Stimulated activated CD4-positive, alpha-beta T cell treated with anti-CD3 and anti-CD28 coated beads, Interleukin-2, amount 100 ng/mL, for 4 hours (primary cell): ENCODE measurements around the gene RGMA.
A peak's percentile ranks its signal among the peaks of the same experiment; 100 is the strongest.
"Not testable (repeated sequence)": the region's sequence is repeated elsewhere in the genome, so short reads cannot be mapped to it uniquely, and the experiment has no call there.

Experiments
- DNase-seq: peaks from one replicate; pipeline ENCODE4 v3.0.0-alpha.2; 2020; ENCODE audit warnings: low read depth

RGMA gene

GRCh38 chr15:93048426-93048721 is 40.6 kb downstream of the RGMA start:
- DNase-seq, result no peak

- DNase-seq, result no peak
Observed at GRCh38 chr15:93047621-93048425, 41.2 kb downstream of the RGMA start.

DNA sequence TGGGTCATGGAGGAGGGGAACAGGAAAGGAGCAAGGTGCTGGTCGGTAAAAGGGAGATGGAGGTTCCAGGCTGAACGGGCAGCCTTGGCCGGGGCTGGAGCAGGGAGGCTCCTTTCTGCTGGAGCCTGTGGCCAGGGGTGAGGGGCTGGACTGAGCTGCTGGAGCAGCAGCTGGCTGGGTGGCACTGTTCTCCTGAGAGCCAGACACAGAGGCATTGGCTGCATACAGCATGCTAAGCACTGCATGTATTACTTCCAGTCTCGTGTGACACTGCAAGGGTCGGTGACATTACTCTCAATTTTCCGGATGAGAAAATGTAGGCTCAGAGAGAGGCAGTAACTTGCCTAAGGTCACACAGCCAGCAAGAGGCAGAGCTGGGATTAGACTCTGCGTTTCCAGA is 42.3 kb downstream of the RGMA start:
- DNase-seq, result no peak

DNA sequence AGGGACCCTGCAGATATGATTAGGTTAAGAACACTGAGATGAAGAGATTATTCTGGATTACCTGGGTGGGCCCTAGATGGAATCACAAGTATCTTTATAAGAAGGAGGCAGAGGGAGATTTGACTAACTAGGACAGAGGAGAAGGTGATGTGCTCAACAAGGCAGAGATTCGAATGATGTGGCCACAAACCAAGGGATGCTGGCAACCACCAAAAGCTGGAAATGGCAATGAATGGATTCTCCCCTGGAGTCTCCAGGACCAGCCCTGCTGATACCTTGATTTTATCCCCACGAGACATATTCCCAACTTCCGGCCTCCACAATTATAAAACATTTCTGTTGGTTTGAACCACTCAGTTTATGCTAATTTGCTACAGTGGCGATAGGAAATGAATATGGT is 42.9 kb downstream of the RGMA start:
- no peak for DNase-seq

DNA sequence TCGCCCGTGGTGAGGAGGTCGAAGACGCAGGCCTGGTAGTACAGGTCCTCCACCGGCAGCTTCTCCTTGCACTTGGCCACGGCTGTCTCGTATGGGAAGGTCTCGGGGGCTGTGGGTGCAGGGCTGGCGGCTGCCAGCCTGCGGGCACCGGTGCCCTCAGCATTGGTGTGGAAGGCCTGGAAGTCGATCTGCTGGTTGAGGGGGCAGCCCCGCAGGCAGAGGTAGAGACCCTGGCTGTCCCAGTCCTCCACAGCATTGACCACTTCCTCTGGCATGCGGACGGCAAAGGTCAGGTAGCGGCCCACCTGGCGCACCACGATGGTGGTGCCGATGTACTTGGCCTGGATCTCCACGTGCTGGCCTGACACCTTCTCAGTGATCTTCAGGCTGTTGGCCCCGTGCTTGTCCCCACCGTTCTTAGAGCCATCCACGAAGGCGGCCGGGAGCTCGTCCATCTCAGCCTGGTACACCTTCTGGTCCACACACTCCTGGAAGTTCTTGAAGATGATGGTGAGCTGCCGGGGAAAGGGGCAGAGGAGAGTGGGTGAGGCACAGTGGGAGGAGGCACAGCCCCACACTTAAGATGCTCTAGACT is 43.7 kb downstream of the RGMA start:
- no peak for DNase-seq

DNA sequence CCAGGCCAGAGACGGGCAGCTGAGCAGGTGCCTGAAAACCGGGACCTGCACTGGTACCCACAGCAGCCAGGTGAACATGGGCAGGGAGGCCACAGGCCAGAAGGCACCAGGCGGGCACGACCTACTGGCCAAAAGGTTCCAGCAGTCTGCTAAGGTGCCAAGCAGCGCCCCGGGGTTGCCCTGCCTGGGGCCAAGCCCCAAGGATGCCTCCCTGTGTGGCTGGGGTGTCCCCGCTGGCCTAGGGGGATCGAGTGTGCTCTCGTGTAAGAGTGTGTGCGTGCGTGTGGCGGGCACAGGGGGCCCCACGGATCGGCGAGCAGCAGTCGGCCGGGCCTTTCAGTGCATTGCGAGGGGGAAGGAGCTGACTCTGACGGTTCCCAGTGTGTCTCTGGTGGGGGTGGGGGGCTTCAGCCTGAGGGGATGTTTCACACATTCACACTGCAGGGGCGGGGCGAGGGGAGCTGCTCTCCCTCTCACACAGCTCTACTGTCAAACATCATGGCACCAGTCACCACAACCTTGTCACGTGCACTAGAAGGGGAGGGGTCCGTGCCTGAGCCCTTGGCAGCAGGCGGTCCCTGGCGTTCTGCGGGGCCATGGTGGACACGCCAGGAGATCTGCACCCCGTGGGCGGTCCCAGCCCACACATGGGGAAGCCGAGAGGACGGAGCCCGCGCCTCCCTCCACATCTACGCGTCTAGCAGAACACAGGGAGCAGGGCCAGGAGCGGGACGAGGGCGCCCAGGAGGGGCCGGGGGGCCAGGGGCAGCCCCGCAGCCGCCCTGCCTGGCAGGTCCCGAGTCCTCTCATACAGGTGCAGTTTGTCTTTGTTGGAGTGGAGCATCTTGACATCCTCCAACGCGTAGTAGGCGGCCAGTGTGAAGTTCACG is 44.5 kb downstream of the RGMA start:
- no peak for DNase-seq

DNA sequence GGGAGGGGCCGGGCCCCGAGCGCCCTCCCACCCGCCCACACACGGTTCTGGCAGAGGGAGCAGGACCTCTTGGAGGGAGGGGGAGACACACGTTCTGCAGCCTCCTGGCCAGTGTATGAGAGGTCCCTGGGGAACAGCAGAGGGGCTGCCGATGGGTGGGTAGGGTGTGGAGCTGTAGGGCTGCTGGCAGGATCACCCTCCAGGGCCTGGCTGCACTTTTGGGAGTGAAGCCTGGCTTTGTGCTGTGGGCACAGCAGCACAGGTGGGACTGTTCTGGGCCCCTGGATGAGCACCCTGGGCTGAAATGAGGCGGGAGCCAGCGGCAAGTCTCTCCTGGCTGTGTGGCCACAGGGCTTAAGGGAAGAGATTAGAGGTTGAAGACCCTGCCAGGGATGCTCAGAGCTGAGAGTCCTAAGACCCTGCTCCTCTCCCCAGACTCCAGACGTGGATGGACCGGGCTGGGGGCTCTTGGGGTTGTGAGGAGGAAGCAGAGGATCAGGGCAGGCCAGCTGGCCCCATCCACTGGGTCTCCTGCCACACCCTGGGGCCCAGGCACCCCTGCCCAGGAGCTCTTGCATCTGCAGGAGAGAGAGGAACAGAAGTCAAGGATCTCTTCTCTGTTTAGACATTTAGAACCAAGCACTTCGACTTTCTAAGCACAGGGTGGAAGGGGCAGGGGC is 45.2 kb downstream of the RGMA start:
- DNase-seq, result no peak

GRCh38 chr15:93042691-93043378 is 46.2 kb downstream of the RGMA start:
- DNase-seq, result no peak

DNA sequence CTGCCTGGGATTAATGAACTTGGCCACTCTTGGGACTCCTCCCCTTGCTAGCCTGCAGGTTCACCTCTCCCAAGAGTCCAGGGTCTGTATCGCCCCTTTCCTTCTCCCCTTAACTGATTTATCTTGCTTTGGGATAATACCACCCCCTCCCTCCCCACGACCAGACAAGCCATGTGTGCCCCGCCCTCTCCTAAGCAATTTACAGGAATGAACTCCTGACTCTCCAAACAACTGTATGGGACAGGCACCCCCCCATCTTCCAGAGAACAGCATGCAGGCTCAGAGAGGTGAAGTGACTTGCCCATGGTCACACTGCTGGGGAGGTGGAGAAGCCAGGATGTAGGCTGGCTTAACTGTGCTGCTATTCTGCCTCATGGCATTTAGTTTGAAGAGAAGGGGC is 46.8 kb downstream of the RGMA start:
- no peak for DNase-seq

- DNase-seq, result no peak
Observed at GRCh38 chr15:93041159-93041547, 47.9 kb downstream of the RGMA start.

DNA sequence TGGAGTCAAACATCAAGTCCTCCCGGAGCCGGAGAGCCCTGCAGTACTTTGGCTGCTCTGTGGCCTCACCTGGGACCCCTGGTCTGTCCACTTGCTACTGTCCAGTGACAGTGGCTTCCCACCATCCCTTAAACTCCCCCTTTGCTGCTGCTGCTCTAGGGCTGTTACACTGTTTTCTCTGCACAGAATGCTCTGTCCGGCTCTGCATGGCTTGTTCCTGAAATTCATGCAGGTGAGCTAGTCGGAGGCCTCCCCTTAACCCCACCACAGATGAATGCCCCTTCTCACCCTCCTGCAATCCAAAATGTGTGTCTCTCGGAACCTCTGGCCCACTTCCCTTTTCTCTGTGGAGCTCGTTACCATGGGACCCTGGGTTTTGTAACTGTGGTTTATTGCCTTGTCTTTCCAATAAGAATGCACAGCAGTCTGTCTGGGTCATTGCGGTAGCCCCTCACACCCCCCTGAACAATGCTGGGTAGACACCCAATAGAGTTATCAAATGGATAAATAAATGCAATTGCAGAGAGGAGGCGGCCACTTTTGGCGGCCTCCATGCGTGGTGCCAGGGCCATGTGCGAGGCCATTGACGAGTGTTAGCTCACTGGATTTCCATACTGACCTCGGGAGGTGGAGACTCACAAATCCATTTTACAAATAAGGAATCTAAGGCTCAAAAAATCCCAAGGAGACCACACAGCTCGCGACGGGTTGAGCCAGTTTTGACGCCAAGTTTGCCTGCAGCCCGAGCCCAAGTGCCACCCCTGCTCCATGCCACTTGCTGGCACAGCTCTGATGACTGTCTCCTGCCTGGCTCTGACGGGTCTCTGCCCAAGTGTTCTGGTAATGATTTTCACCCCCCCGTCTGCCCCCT is 48.5 kb downstream of the RGMA start:
- DNase-seq, result no peak

- DNase-seq, result not testable (repeated sequence)
Observed at GRCh38 chr15:93039562-93040287, 49.3 kb downstream of the RGMA start.

DNA sequence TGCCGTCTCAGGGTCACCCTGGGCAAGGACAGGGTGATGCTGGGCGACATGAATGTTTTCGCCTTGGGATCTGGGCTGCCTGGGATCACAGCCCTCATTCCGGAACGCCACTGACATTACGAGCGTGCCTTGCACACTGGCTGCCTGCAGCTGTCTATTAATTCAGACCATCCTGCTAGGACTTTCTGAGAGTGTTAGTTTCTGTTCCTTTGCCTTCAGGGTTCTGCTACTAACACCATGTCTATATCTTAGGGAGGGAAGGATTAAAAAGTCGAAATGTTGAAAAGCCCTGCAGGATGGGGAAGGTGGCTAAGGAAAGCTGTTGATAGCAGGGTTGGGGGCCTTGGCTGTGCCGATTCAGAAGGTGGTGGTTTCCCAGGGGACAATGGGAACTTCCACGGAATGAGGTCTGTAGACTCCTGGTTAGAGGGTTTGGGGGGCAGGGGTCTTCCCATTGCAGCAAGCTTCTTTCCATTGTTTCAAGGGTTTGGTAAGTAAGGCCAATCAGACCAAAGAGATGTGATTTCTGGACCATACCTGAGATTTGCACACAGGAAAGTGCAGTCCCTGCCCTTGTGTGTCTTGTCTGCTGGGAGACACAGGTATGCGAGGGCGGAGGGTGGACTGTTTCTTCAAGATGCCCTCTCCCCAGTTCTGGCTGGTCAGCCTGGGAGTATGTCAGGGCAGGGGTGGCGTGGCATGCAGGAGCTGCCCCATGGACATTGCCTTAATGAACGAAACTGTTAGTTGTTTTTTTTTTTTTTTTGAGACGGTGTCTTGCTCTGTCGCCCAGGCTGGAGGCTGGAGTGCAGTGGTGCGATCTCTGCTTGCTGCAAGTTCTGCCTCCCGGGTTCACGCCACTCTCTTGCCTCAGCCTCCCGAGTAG is 50.9 kb downstream of the RGMA start:
- DNase-seq, result no peak

DNA sequence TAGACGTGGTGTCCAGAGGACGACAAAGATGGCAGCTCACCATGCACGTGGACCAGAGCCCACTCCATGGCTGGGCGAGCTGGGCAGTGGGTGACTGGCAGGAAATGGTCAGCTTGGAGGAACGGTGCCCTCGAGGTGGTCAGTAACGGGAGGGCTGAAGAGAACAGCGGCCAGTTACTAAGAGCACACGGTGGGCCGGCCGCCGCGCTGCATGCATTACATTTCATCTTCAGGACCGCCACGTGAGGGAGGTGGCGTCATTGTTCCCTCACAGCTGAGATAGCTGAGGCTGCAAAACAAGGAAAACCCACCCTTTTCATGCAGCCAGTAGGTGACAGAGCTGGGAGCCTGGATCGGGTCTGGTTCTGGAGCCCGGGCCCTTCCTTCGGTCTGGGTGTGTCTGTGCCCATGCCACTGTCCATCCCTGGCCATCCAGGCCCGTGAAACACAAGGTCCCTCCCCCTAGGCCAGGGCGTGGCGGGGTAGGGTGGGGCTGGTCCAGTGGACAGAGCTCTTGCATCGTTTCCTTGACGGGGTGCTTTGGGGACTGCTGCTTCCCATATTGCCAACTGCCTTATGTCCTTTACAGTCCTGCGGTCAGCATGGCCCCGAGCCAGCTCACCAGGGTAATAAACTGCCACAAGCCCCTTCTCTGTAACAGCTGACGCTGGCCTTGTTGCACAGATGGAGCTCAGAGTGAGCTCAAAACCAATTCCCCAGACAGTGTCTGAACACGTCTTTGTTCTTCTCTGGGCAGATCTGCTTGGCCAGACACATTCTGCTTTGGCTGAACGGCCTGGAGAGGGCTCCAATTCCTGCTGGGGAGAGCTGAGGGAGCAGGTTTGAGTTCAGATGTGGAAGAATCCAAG is 51.8 kb downstream of the RGMA start:
- DNase-seq, result no peak

DNA sequence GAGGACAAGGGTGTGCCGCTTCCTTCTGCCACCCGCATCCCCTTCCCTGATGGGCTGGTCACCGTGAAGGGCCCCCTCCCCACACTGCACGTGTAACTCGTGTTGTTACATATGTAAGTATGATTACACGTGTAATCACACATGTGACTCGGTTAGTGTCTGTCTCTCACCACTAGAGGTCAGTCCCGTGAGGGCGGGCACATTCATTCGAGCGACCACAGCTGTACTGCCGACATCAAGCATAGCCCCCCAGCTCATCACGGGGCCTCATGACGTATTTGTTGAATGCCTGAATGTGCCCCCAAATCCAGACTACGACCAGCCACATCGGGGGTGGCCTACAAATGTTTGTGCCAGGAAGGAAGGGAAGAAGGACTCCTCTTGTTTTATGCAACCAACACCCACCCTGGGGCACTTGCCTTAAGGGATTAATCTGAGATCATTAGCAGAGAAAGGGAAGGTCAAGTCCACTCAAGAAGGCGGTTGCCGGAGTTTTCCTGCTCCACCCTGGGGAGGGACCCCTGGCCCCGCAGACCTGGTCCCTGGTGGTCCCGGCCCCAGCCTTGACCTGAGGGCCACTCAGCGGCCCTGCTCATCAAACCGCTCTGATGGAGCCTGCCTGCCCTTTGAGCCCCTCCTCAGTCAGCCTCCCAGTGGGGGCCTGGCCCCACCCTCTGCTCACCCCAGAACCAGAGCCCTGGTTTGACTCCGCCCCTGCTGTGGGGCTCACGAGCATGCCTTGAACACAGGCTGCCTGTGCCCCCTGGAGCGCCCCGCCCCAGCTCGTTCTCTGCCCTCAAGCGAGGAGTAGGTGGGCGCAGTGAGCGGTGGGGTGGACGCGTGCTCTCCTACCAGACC is 52.8 kb downstream of the RGMA start:
- peak; percentile 19 for DNase-seq

GRCh38 chr15:93035092-93035915 is 53.7 kb downstream of the RGMA start:
- DNase-seq, result no peak
